H9 (cell line): Measurements from ENCODE around the gene TUBGCP5. TPM values are rescaled to one million over a fixed set of nuclear protein-coding genes. Genes with fewer than 3 reads are reported as not detected.

Experiments used
- DNase-seq: peaks from one replicate; pipeline ENCODE4 v3.0.0-alpha.2; 2017
- H2AFZ ChIP-seq: one replicate; pipeline ENCODE4 v1.6.1; 2013; ENCODE audit warnings: mild to moderate bottlenecking, low read length, control low read depth, moderate library complexity
- H2AK5ac ChIP-seq: 2 replicates; pipeline ENCODE4 v1.6.1; 2013; ENCODE audit warnings: low read length, control low read depth, mixed read lengths; ENCODE audit not compliant: insufficient read length
- H2BK120ac ChIP-seq: one replicate; pipeline ENCODE4 v1.6.1; 2013; ENCODE audit warnings: low read depth, mild to moderate bottlenecking, low read length, control low read depth, inconsistent platforms; ENCODE audit not compliant: poor library complexity, severe bottlenecking
- H2BK12ac ChIP-seq: 2 replicates; pipeline ENCODE4 v1.6.1; 2013; ENCODE audit warnings: low read length, control low read depth, mixed read lengths, low read depth; ENCODE audit not compliant: insufficient read length
- H2BK15ac ChIP-seq: 2 replicates; pipeline ENCODE4 v1.6.1; 2013; ENCODE audit warnings: low read depth, low read length, control low read depth
- H2BK20ac ChIP-seq: one replicate; pipeline ENCODE4 v1.6.1; 2013; ENCODE audit warnings: low read depth, mild to moderate bottlenecking, low read length, control low read depth, inconsistent platforms; ENCODE audit not compliant: poor library complexity, severe bottlenecking
- H2BK5ac ChIP-seq: 2 replicates; pipeline ENCODE4 v1.6.1; 2013; ENCODE audit warnings: low read length, control low read depth, mixed read lengths; ENCODE audit not compliant: insufficient read length
- H3K14ac ChIP-seq: 2 replicates; pipeline ENCODE4 v1.6.1; 2013; ENCODE audit warnings: low read length, control low read depth; ENCODE audit not compliant: insufficient read depth
- H3K18ac ChIP-seq: 2 replicates; pipeline ENCODE4 v1.6.1; 2013; ENCODE audit warnings: low read depth, mild to moderate bottlenecking, mixed read lengths, low read length, control low read depth; ENCODE audit not compliant: insufficient read length
- H3K23ac ChIP-seq: 2 replicates; pipeline ENCODE4 v1.6.1; 2013; ENCODE audit warnings: low read length, control low read depth, mixed read lengths, low read depth; ENCODE audit not compliant: insufficient read length
- H3K23me2 ChIP-seq: 2 replicates; pipeline ENCODE4 v1.6.1; 2013; ENCODE audit warnings: low read depth, mild to moderate bottlenecking, mixed read lengths, low read length, control low read depth; ENCODE audit not compliant: insufficient read length, poor library complexity, severe bottlenecking
- H3K27ac ChIP-seq: 2 replicates; pipeline ENCODE4 v1.5.1; 2013; ENCODE audit warnings: low read length, control low read depth, mixed read lengths, low read depth; ENCODE audit not compliant: insufficient read length
- H3K27me3 ChIP-seq: 2 replicates; pipeline ENCODE4 v1.6.1; 2013; ENCODE audit warnings: low read length, control low read depth, inconsistent platforms; ENCODE audit not compliant: insufficient read depth
- H3K4ac ChIP-seq: 2 replicates; pipeline ENCODE4 v1.6.1; 2013; ENCODE audit warnings: low read depth, mild to moderate bottlenecking, control low read depth, inconsistent platforms, low read length, moderate library complexity
- H3K4me1 ChIP-seq: 2 replicates; pipeline ENCODE4 v1.6.1; 2013; ENCODE audit warnings: low read length, control low read depth, inconsistent platforms; ENCODE audit not compliant: insufficient read depth
- H3K4me2 ChIP-seq: 2 replicates; pipeline ENCODE4 v1.6.1; 2013; ENCODE audit warnings: low read length, control low read depth, mixed read lengths; ENCODE audit not compliant: insufficient read length, insufficient read depth
- H3K56ac ChIP-seq: 2 replicates; pipeline ENCODE4 v1.6.1; 2013; ENCODE audit warnings: low read depth, mild to moderate bottlenecking, mixed read lengths, low read length, control low read depth; ENCODE audit not compliant: insufficient read length
- H3K79me1 ChIP-seq: 2 replicates; pipeline ENCODE4 v1.6.1; 2013; ENCODE audit warnings: low read depth, mild to moderate bottlenecking, moderate library complexity, low read length, control low read depth, inconsistent platforms; ENCODE audit not compliant: insufficient read depth, poor library complexity, severe bottlenecking
- H3K79me2 ChIP-seq: 2 replicates; pipeline ENCODE4 v1.6.1; 2013; ENCODE audit warnings: low read length, control low read depth, inconsistent platforms; ENCODE audit not compliant: insufficient read depth
- H3K9ac ChIP-seq: 2 replicates; pipeline ENCODE4 v1.6.1; 2013; ENCODE audit warnings: low read length, control low read depth, mixed read lengths; ENCODE audit not compliant: insufficient read length; ENCODE audit errors: extremely low read depth
- H3K9me3 ChIP-seq: one replicate; pipeline ENCODE4 v1.6.1; 2013; ENCODE audit warnings: low read depth, low read length, inconsistent platforms; ENCODE audit not compliant: control insufficient read depth
- H3T11ph ChIP-seq: one replicate; pipeline ENCODE4 v1.6.1; 2013; ENCODE audit warnings: mild to moderate bottlenecking, low read length, control low read depth, inconsistent platforms
- H4K20me1 ChIP-seq: one replicate; pipeline ENCODE4 v1.6.1; 2013; ENCODE audit not compliant: control insufficient read depth, insufficient read length, insufficient read depth
- H4K5ac ChIP-seq: 2 replicates; pipeline ENCODE4 v1.6.1; 2013; ENCODE audit warnings: low read depth, mild to moderate bottlenecking, mixed read lengths, low read length, control low read depth; ENCODE audit not compliant: insufficient read length
- H4K8ac ChIP-seq: replicated peaks from 2 replicates; pipeline ENCODE4 v1.6.1; 2013; ENCODE audit warnings: low read length, control low read depth, mixed read lengths, low read depth; ENCODE audit not compliant: insufficient read length
- H4K91ac ChIP-seq: 2 replicates; pipeline ENCODE4 v1.6.1; 2013; ENCODE audit warnings: low read depth, mild to moderate bottlenecking, moderate library complexity, mixed read lengths, low read length, control low read depth; ENCODE audit not compliant: insufficient read length
- H3K27ac Mint-ChIP-seq, 3 experiments: 2 replicates in 2 of 3; 3 replicates in 1 of 3; pipeline ENCODE4 v1.8.0; 2020 to 2021; ENCODE audit warnings: mixed read lengths in 3 of 3, mild to moderate bottlenecking in 1 of 3, moderate library complexity in 1 of 3
- H3K27me3 Mint-ChIP-seq: 2 replicates; pipeline ENCODE4 v1.8.0; 2021; ENCODE audit warnings: low read depth, mild to moderate bottlenecking, moderate library complexity, mixed read lengths
- H3K36me3 Mint-ChIP-seq, 3 experiments: 2 replicates in 2 of 3; 3 replicates in 1 of 3; pipeline ENCODE4 v1.8.0; 2020 to 2021; ENCODE audit warnings: low read depth in 3 of 3, mixed read lengths in 3 of 3; ENCODE audit not compliant: insufficient read depth in 1 of 3
- H3K4me1 Mint-ChIP-seq, 2 experiments: 2 replicates each; pipeline ENCODE4 v1.8.0; 2020; ENCODE audit warnings: mixed read lengths in 2 of 2
- H3K4me3 Mint-ChIP-seq, 2 experiments: 2 replicates in 1 of 2; 3 replicates in 1 of 2; pipeline ENCODE4 v1.8.0; 2020 to 2021; ENCODE audit warnings: mild to moderate bottlenecking in 2 of 2, mixed read lengths in 2 of 2, moderate library complexity in 1 of 2
- H3K9me3 Mint-ChIP-seq, 2 experiments: 2 replicates in 1 of 2; 3 replicates in 1 of 2; pipeline ENCODE4 v1.8.0; 2020; ENCODE audit warnings: mild to moderate bottlenecking in 2 of 2, mixed read lengths in 2 of 2, moderate library complexity in 1 of 2
- WGBS: extraction: QIAGEN DNeasy Blood & Tissue Kit; methylation state at CpG from one replicate; pipeline ENCODE4 v1.1.7; 2013; ENCODE audit warnings: missing lambda C conversion rate, low lambda C conversion rate, mixed read lengths; ENCODE audit not compliant: insufficient read length; ENCODE audit errors: extremely low coverage; 5-methylcytosine and 5-hydroxymethylcytosine counted together
- total RNA-seq: library from RNA; stranded (reverse); gene quantifications from 2 replicates; pipeline ENCODE4 v1.2.1, GENCODE V29; 2021
- TF ChIP-seq, protein P1 (sequence below): fragments of 200-600 bp; sonication (generic); conservative IDR thresholded peaks from 3 replicates; pipeline ENCODE4 v1.8.0; 2021; ENCODE audit warnings: antibody characterized with exemption, mild to moderate bottlenecking

Gene TUBGCP5
- total RNA-seq, 1 experiment from 2014 or later: 15.3 TPM

DNA sequence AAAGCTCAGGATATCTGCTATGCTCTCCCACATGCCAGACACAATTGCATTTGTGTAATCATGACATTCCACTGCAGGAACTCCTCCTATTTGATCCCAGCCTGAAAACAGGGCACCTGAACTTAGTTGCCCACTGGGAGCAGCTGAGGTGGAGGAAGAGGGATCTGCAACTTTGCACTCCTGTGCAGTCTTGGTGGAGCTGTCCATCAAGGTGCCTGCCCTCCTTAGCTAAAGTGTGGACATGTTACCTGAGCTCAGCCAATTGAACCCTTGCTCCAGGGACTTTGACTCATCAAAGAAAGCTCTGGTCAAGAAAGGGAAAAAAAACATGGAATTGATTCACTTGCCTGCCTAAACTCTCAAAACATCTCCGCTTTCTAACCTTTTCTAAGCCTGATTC, 33.3 kb upstream of the TUBGCP5 start:
- no peak overlapping the region for H3K4me3 Mint-ChIP-seq

More for the DNA sequence above, 33.3 kb upstream of the TUBGCP5 start:
- H3K4ac ChIP-seq: no peak overlapping the region
- no peak overlapping the region for H3K14ac ChIP-seq
- Mint-ChIP-seq H3K4me1 (0 out of 4 replicates have a peak, but pooled peaks cover 0 to 2% of the 10 kb centered on the region in 2 experiments), H3K9me3 (peaks cover 37 to 54% of the 10 kb centered on the region in 2 experiments), H3K36me3 (no peaks in the 10 kb centered on the region; a peak in 1 of 7 replicates), H3K27me3 (peaks cover 1% of the 10 kb centered on the region; the same call in 1 of the 2 replicates), H3K27ac (no peak overlapping the region)
- no peak overlapping the region for H2AK5ac ChIP-seq
- H3K79me1 ChIP-seq: no peaks in the 10 kb centered on the region
- H3K27ac ChIP-seq: no peak overlapping the region
- H3K18ac ChIP-seq: no peak overlapping the region
- H2BK20ac ChIP-seq: no peak overlapping the region
- H4K5ac ChIP-seq: no peak overlapping the region
- H2BK12ac ChIP-seq: no peak overlapping the region
- H3K4me2 ChIP-seq: no peak overlapping the region
- H2AFZ ChIP-seq: no peak overlapping the region
- H2BK5ac ChIP-seq: no peak overlapping the region
- H2BK120ac ChIP-seq: no peak overlapping the region
- peaks cover 6% of the 10 kb centered on the region for H3K9me3 ChIP-seq
- no peaks in the 10 kb centered on the region for H3K4me1 ChIP-seq
- H4K8ac ChIP-seq: no peak overlapping the region
- no peaks in the 10 kb centered on the region for H4K20me1 ChIP-seq
- H3K27me3 ChIP-seq: no peaks in the 10 kb centered on the region
- DNase-seq: no peak
- no peak overlapping the region for H3K23ac ChIP-seq
- no CpG with 5 or more reads among the region's 1 CpG for WGBS
- TF ChIP-seq, protein P1, sequence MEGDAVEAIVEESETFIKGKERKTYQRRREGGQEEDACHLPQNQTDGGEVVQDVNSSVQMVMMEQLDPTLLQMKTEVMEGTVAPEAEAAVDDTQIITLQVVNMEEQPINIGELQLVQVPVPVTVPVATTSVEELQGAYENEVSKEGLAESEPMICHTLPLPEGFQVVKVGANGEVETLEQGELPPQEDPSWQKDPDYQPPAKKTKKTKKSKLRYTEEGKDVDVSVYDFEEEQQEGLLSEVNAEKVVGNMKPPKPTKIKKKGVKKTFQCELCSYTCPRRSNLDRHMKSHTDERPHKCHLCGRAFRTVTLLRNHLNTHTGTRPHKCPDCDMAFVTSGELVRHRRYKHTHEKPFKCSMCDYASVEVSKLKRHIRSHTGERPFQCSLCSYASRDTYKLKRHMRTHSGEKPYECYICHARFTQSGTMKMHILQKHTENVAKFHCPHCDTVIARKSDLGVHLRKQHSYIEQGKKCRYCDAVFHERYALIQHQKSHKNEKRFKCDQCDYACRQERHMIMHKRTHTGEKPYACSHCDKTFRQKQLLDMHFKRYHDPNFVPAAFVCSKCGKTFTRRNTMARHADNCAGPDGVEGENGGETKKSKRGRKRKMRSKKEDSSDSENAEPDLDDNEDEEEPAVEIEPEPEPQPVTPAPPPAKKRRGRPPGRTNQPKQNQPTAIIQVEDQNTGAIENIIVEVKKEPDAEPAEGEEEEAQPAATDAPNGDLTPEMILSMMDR: no peak
- no peak overlapping the region for H4K91ac ChIP-seq
- no peak overlapping the region for H3T11ph ChIP-seq
- no peak overlapping the region for H3K9ac ChIP-seq
- H3K56ac ChIP-seq: no peak overlapping the region
- no peaks in the 10 kb centered on the region for H3K23me2 ChIP-seq
- H2BK15ac ChIP-seq: no peak overlapping the region
- H3K79me2 ChIP-seq: no peaks in the 10 kb centered on the region
